Upper lobe of left lung (tissue), 4 donors: ENCODE results near the gene BAIAP2L1.
A peak's percentile ranks its signal among the peaks of the same experiment; 100 is the strongest.

Experiments used
- CTCF ChIP-seq, 6 experiments: fragments of 450-650 bp in 4 of 6; fragments of 200-600 bp in 2 of 6; sonication (generic) in 2 of 6; IDR thresholded peaks; one replicate each; pipeline ENCODE4 v1.5.1; 2016 to 2019; ENCODE audit warnings: antibody characterized with exemption in 6 of 6
- EP300 ChIP-seq, 4 donors: sonication (generic); formaldehyde crosslinking; IDR thresholded peaks; one replicate each; pipeline ENCODE4 v1.5.1; 2017; ENCODE audit warnings: antibody characterized with exemption in 4 of 4, control low read depth in 2 of 4
- POLR2A ChIP-seq, 4 donors: fragments of 450-650 bp; IDR thresholded peaks; one replicate each; pipeline ENCODE4 v1.5.1; 2016 to 2017; ENCODE audit warnings: antibody characterized with exemption in 4 of 4, mild to moderate bottlenecking in 2 of 4

GRCh38 chr7:98284335-98285036, 116.4 kb downstream of the BAIAP2L1 start:
- TF ChIP-seq CTCF (IDR thresholded peaks at IDR 0.05): peak in 2 of 6 experiments; percentile 16 to 20
- peak in 2 of 4 donors; percentile 35 to 90 for TF ChIP-seq POLR2A (IDR thresholded peaks at IDR 0.05)
- TF ChIP-seq EP300 (IDR thresholded peaks at IDR 0.05): no peak
